Calu3 (cell line): ENCODE measurements around the gene MIOX. TPM values are rescaled to one million over a fixed set of nuclear protein-coding genes. Genes with fewer than 3 reads are reported as not detected.

Source experiments
- BruUV-seq: library from RNA; stranded (reverse); fragments of 400-500 nt; replicated peaks from 2 replicates; lab custom pipeline; 2021; lab: Mats Ljungman, UMichigan
- CTCF ChIA-PET: fragments of 300-600 bp; sonication (Branson Sonifier 250); formaldehyde crosslinking; loops from one replicate; lab custom pipeline; 2022; ENCODE audit warnings: antibody characterized with exemption; lab: Charles Lee
- DNase-seq: peaks from one replicate; pipeline ENCODE4 v3.0.0; 2022
- H3K27ac Mint-ChIP-seq: one replicate; pipeline ENCODE4 v1.8.0; 2022; ENCODE audit warnings: mixed read lengths; ENCODE audit not compliant: unreplicated experiment
- H3K27me3 Mint-ChIP-seq: one replicate; pipeline ENCODE4 v1.8.0; 2022; ENCODE audit warnings: mixed read lengths; ENCODE audit not compliant: unreplicated experiment
- H3K36me3 Mint-ChIP-seq: one replicate; pipeline ENCODE4 v1.8.0; 2022; ENCODE audit warnings: mild to moderate bottlenecking, moderate library complexity, mixed read lengths; ENCODE audit not compliant: insufficient read depth, unreplicated experiment
- H3K4me1 Mint-ChIP-seq: one replicate; pipeline ENCODE4 v1.8.0; 2022; ENCODE audit warnings: mild to moderate bottlenecking, low read depth, mixed read lengths; ENCODE audit not compliant: unreplicated experiment
- H3K4me3 Mint-ChIP-seq: one replicate; pipeline ENCODE4 v1.8.0; 2022; ENCODE audit warnings: mild to moderate bottlenecking, low read depth, moderate library complexity, mixed read lengths; ENCODE audit not compliant: unreplicated experiment
- H3K9me3 Mint-ChIP-seq: one replicate; pipeline ENCODE4 v1.8.0; 2022; ENCODE audit warnings: low read depth, mixed read lengths; ENCODE audit not compliant: unreplicated experiment
- intact Hi-C: fragments of 100-400 bp; cut with micrococcal nuclease; formaldehyde crosslinking; loops from one replicate; pipeline ENCODE4 v1.10.0; 2022; ENCODE audit not compliant: unreplicated experiment
- total RNA-seq: library from RNA; stranded (reverse); gene quantifications from 2 replicates; pipeline ENCODE4 v1.2.3, GENCODE V29; 2022
- TF ChIP-seq, protein P1 (sequence below): fragments of 200-600 bp; IDR thresholded peaks from one replicate; pipeline ENCODE4 v1.8.0; 2022; ENCODE audit warnings: antibody characterized with exemption; ENCODE audit not compliant: unreplicated experiment

The MIOX gene
- total RNA-seq, 1 experiment from 2014 or later = 0.45 TPM

DNA sequence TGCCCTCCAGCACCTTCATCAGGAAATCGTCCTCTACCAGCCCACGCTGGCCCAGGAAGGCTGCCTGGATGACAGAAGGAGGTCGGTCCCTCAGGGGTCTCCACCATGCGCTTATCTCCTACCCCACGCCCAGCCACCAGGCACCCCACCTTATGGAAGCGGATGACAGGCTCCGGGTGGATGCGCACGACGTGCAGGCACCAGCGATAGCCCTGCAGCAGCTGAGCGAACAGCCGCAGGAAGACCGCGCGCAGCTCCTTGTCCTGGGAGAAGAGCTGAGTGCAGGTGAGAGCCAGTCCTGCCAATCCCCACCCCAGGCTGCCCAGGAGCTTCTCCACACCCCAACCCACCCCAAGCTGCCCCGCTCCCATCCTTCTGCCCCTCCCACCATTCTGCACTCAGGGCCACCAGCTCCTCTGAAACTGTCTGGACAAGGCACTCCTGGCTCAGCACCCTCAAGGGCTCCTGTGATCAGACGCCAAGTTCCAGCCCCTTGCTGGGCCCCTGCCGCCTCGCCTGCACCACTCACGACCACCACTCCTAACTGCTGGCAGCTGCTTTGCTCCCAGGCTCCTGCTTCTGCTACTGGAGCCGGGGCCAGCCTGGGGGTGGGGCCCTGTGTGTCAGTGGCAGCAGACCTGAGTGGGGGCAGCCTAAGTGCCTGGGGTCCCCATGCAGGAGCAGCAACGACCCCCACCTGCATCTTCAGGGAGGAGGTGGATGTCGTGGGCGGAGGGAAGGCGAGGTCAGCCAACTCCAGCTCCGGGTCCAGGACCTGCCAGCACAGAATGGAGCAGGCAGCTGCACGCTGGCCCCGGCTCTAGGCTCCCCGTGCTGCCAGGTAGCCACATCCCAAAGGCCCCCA, 21.4 kb upstream of the MIOX start:
- BruUV-seq = no TSS peak
- CTCF ChIA-PET = interaction anchor here (0.5 kb wide), 1 partner anchor 315 kb away, joined by 3 read pairs; no protein-coding TSS in a partner anchor
- peaks cover 11% of the 10 kb centered on the region for H3K4me1 Mint-ChIP-seq
- H3K27me3 Mint-ChIP-seq = no peaks in the 10 kb centered on the region
- TF ChIP-seq, protein P1, sequence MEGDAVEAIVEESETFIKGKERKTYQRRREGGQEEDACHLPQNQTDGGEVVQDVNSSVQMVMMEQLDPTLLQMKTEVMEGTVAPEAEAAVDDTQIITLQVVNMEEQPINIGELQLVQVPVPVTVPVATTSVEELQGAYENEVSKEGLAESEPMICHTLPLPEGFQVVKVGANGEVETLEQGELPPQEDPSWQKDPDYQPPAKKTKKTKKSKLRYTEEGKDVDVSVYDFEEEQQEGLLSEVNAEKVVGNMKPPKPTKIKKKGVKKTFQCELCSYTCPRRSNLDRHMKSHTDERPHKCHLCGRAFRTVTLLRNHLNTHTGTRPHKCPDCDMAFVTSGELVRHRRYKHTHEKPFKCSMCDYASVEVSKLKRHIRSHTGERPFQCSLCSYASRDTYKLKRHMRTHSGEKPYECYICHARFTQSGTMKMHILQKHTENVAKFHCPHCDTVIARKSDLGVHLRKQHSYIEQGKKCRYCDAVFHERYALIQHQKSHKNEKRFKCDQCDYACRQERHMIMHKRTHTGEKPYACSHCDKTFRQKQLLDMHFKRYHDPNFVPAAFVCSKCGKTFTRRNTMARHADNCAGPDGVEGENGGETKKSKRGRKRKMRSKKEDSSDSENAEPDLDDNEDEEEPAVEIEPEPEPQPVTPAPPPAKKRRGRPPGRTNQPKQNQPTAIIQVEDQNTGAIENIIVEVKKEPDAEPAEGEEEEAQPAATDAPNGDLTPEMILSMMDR = no peak
- no peak for DNase-seq
- intact Hi-C loops = no loop called here
- H3K36me3 Mint-ChIP-seq = peaks cover 69% of the 10 kb centered on the region
- H3K27ac Mint-ChIP-seq = no peak overlapping the region
- H3K4me3 Mint-ChIP-seq = no peak overlapping the region
- H3K9me3 Mint-ChIP-seq = no peaks in the 10 kb centered on the region

- intact Hi-C loops = no loop called here
- CTCF ChIA-PET = no interaction called here
These were observed 19.3 kb upstream of the MIOX start for GRCh38 chr22:50467341-50467740.

GRCh38 chr22:50467773-50468440, 18.8 kb upstream of the MIOX start:
- BruUV-seq = no TSS peak
- H3K4me3 Mint-ChIP-seq = no peak overlapping the region

More at GRCh38 chr22:50467341-50467740, 19.3 kb upstream of the MIOX start:
- no peaks in the 10 kb centered on the region for H3K9me3 Mint-ChIP-seq
- no peak overlapping the region for H3K27ac Mint-ChIP-seq
- H3K4me3 Mint-ChIP-seq = no peak overlapping the region
- H3K4me1 Mint-ChIP-seq = peaks cover 23% of the 10 kb centered on the region
- no peak for DNase-seq
- H3K27me3 Mint-ChIP-seq = no peaks in the 10 kb centered on the region
- TF ChIP-seq, protein P1 = no peak
- BruUV-seq = no TSS peak
- peaks cover 72% of the 10 kb centered on the region for H3K36me3 Mint-ChIP-seq

GRCh38 chr22:50468626-50469025, 18.0 kb upstream of the MIOX start:
- TF ChIP-seq, protein P1 = no peak
- DNase-seq = no peak
- no peak overlapping the region for H3K4me3 Mint-ChIP-seq
- BruUV-seq = no TSS peak
- peaks cover 36% of the 10 kb centered on the region for H3K4me1 Mint-ChIP-seq
- H3K27me3 Mint-ChIP-seq = no peaks in the 10 kb centered on the region
- CTCF ChIA-PET = interaction anchor here (0.6 kb wide), 1 partner anchor 19 kb away, joined by 5 read pairs; no protein-coding TSS in a partner anchor
- intact Hi-C loops = no loop called here
- H3K9me3 Mint-ChIP-seq = no peaks in the 10 kb centered on the region
- peaks cover 72% of the 10 kb centered on the region for H3K36me3 Mint-ChIP-seq
- no peak overlapping the region for H3K27ac Mint-ChIP-seq

More at GRCh38 chr22:50467773-50468440, 18.8 kb upstream of the MIOX start:
- peaks cover 72% of the 10 kb centered on the region for H3K36me3 Mint-ChIP-seq
- peaks cover 29% of the 10 kb centered on the region for H3K4me1 Mint-ChIP-seq
- no peaks in the 10 kb centered on the region for H3K9me3 Mint-ChIP-seq
- CTCF ChIA-PET = no interaction called here
- TF ChIP-seq, protein P1 = no peak
- H3K27me3 Mint-ChIP-seq = no peaks in the 10 kb centered on the region
- DNase-seq = no peak
- H3K27ac Mint-ChIP-seq = no peak overlapping the region
- intact Hi-C loops = no loop called here
